ENCODE results near the gene NATD1.

- TF ChIP-seq CTCF (IDR thresholded peaks at IDR 0.05; ENCODE audit: low read depth, low read length, missing input control) (no peak), NR2F2 (IDR thresholded peaks at IDR 0.05) (no peak), ATF3 (IDR thresholded peaks at IDR 0.05) (no peak), MAX (IDR thresholded peaks at IDR 0.05) (no peak), HNF4A (conservative IDR thresholded peaks at IDR 0.05) (no peak), RAD21 (IDR thresholded peaks at IDR 0.05) (no peak), YY1 (IDR thresholded peaks at IDR 0.05) (no peak), JUND (IDR thresholded peaks at IDR 0.05) (no peak), TAF1 (conservative IDR thresholded peaks at IDR 0.05) (no peak), FOXA2 (IDR thresholded peaks at IDR 0.05) (no peak), REST (IDR thresholded peaks at IDR 0.05) (no peak), ZBTB33 (IDR thresholded peaks at IDR 0.05) (no peak), GABPA (IDR thresholded peaks at IDR 0.05 in 1 of 2, conservative IDR thresholded peaks at IDR 0.05 in 1 of 2) (no peak), RXRA (IDR thresholded peaks at IDR 0.05) (no peak)
Observed at GRCh38 chr17:21189361-21189760, 63.8 kb downstream of the NATD1 start.

Measured in liver (tissue), 3 donors.